ENCODE results near the gene PITRM1.

- no peak for TF ChIP-seq CTCF (IDR thresholded peaks at IDR 0.05; ENCODE audit: low read length)
- TF ChIP-seq EZH2 (IDR thresholded peaks at IDR 0.05; ENCODE audit: borderline replicate concordance, low read length), result no peak
Measured at GRCh38 chr10:3135006-3135405, 37.6 kb downstream of the PITRM1 start.
